NCI-H187 (cell line): ENCODE results near the gene SH3RF3.

Source experiments
- DNase-seq, 2 experiments: peaks; one replicate each; lab custom pipeline; 2025; lab: John Stamatoyannopoulos, UW

SH3RF3 gene

GRCh38 chr2:109139865-109140396, 10.9 kb downstream of the SH3RF3 start:
- DNase-seq, result no peak

GRCh38 chr2:109141006-109141600, 12.1 kb downstream of the SH3RF3 start:
- DNase-seq, result no peak

DNA sequence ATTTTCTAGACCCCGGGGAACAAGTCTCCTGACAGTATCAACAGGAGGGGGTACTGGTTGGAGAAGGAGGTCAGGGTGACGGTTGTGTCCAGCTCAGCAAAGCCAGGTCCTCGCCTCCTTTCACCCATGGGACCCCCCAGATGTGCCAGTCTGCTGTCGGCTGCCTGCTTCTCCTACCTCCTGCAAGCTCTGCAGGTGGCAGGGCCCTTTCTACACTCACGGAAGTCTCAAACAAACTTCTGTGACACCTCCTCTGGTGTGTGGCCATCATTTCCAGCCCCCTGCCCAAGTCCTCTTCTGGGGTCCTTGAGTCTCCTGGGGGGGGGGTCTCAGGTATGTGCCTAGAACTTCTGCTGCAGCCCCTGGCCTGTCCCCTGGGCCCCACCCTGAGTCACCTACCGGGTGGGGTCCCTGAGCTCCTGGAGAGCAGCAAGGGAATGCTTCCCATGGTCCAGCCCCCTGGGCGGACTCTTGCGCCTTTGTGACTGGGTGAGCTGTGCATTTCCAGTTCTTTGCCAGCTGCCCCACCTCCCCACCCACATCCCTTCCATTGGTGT, 12.8 kb downstream of the SH3RF3 start:
- no peak for DNase-seq

DNA sequence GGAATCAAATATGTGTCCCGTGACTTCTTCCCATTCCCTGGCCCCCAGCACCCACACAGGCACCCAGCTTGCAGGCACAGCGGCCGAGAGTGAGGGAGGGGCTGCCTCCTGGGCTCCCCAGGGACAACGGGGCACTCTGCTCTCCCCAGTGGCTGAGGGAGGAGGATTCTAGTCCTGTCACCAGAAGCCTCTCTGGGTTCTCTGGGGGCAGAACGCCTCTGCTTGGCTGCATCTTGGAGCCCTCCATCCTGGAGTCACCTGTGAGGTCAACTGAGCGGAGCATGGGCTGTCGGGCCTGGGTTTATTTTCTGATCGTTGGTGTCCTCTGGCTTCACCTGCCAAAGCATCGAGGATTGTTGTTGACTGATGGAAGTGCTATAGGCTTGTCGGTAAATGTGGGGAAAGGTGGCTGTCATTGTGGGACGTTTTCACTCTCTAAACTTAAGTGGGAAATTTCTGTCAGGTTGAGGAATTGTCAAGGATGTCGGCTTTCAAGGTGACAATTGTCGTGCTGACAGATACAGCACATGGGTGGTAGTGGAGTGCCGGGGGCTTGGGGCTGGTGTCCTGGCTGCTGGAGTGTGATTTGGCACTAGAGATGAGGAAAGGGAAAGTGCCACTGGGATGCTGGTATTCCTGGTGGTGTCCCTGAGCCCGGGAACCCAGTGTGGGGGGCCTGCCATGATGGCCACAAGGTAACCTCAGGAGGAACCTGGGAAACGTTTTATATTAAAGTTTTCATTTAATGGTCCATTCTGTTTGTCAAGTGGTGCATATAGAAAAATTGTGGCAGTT, 13.6 kb downstream of the SH3RF3 start:
- no peak for DNase-seq

- DNase-seq, result no peak
Observed at GRCh38 chr2:109143214-109144187, 14.5 kb downstream of the SH3RF3 start.

GRCh38 chr2:109144271-109144670, 15.3 kb downstream of the SH3RF3 start:
- no peak for DNase-seq

GRCh38 chr2:109144721-109145120, 15.7 kb downstream of the SH3RF3 start:
- DNase-seq, result no peak

DNA sequence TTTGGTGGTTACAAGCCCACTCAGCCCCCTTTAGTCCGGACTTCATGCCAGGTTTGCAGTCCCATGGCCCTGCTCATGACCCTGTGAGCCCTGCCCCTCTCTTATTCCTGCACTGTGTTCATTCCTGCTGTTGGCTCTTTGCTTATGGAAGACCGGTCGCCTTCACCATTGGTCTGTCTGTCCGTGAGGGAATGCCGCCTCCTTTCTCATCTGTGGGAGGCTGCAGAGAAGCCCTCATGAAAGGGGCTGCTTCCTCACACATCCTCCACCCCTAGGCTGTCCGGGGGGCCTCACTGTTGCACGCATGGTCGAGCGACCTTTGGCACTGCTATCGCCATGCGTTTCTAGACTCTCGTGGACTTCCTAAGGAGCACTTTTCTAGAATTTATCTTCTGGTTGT, 16.3 kb downstream of the SH3RF3 start:
- DNase-seq, result no peak

DNA sequence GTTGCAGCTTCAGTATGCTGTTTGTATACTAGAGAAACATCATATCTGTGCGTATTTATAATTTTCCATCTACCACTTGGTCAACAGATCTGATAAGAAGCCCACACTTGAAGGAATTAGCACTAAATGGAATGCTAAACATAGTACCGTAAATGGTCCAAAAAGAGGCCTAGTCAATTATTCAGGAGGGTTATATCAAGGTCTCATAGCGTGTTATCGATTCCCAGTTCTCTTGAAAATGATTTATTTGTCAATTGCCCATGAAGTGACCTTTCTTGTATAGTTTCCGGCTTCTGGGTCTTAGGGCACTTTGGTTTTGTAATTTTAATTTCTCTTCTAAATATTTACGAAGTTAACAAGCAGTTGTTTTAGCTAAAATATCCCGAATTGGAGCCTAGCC, 18.4 kb downstream of the SH3RF3 start:
- DNase-seq, result no peak

DNA sequence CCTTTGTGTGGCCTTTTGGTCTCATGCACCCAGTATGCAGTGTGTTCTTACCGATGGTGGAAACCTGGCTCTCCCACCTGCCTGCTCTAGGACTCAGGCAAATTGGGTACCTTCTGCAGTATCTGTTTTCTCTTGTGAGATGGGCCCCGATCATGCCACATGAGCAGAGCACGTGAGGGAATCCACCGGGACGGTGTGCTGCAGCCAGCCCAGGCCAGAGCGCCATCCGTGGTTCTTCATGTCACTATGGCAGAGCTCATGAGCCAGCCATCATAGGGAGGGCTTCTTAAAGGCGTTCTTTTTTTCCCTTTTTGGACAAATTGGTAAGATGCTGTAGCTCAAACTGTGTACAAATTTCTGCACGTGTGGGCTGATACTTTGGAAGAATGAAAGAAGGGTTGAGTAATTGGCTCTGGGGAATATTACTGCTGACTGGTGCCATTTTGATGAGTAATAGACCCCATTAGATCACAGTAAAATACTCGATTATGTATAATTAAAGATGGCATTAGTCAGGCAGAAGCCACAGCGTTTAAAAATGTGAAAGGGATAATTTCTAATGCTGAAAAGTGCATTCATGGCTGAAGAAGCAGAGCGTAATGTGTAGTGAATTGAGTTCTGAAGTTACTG, 19.2 kb downstream of the SH3RF3 start:
- DNase-seq, result no peak

DNA sequence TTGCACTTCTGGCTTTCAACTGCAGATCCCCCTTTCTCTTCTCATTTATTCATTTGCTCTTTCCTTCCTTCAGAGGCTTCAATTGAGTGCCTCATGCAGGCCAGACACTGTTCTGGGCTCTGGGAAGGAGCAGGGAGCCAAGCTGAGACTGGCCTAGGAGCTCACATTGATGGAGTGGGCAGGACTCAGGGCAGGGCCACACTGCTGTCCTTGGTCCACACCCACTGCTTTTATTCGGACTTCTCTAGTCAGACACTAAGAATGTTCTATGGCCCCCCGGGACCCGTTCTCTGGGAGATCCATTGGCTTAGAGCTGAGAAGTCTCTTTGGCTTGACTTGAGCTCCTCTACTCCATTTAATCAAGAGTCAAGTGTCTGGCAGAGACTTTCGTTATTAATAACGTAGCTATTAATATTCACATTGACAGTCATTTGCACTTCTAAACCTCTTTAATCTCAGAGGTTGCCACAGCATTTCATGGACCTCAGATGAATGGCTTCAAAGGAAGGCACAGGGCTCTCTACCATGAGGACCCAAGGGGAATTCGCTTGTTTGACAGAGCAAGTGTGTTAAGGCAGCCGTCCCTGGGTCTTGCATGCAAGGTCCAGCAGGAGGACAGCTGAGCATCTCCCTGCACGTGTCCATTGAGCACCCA, 20.1 kb downstream of the SH3RF3 start:
- no peak for DNase-seq

DNA sequence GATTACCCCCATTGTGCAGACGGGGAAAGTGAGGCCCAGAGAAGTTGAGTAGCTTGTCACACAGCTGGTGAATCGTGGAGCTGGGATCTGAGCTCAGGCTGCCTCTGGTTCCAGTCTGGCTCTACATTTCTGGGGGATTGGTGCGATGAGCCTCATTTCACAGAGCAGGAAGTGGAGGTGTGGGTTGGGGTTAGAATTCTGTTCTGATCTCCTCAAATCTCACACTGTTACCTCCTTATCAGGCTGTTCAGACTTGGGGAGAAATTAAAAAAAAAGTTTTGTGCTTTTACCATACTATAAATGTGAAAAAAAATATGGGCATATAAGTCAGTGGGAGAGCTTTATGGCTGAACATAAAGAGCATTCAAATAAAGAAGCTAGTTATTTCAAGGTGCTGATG, 21.6 kb downstream of the SH3RF3 start:
- DNase-seq, result no peak

DNA sequence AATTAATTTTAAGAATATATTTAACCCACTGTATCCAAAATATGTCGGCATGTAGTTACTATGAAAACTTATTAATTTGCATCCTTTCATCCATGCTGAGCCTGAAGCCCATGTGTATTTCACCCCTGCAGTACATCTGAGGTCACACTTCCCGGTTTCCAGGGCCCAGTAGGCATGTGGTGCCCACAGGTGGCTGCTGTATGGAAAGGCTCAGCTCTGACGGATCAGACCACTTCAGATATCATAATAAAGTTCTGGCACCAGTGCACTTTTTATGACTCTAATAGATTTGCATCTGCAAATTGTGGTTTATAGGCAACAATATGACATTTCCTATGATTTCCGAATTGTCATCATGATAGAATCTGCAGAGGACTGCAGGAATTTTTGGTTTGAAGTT, 22.5 kb downstream of the SH3RF3 start:
- DNase-seq, result no peak

GRCh38 chr2:109153005-109153784, 24.2 kb downstream of the SH3RF3 start:
- no peak for DNase-seq

- DNase-seq, result no peak
Observed at GRCh38 chr2:109153807-109154206, 24.8 kb downstream of the SH3RF3 start.

GRCh38 chr2:109154226-109154625, 25.2 kb downstream of the SH3RF3 start:
- no peak for DNase-seq

DNA sequence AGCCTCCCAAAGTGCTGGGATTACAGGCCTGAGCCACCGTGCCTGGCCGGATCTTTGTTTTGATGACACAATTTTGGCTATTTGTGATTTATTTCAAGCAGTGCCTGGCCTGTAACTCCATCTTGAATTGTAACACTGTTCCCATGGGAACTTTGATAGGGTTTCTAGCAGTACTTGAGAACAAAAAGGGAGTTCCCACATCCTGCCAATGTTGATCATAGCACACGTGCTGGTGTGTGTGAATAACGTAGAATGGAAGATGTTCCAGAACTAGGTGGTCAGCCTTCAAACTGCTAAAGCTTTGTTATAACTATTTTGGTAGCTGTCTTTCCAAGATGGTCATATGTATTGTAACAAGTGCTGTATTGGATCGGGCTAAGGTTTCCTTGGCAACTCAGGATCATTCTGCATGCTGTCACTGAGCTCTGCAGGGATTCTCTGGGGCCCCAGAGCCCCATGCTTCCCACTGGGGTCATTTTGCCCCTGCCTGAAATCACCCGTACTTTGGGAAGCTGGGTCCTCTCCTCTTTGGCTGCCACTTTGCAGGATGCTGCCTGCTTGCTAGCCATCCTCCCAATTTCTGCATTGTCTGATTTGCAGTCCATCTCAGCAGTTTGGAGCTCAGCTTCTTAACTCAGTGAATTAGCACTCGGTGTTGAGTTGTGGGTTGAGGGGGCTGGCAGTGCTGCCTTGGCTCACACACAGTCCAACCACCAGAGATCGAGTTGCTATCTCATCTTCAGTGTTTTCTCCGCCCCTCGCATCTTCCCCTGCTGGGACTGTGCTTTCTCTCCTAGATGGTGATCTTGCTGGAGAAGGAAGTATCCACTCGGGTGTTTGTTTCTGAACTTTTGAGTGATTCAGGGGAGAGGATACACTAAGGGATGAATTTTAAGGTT, 26.8 kb downstream of the SH3RF3 start:
- DNase-seq, result no peak

DNA sequence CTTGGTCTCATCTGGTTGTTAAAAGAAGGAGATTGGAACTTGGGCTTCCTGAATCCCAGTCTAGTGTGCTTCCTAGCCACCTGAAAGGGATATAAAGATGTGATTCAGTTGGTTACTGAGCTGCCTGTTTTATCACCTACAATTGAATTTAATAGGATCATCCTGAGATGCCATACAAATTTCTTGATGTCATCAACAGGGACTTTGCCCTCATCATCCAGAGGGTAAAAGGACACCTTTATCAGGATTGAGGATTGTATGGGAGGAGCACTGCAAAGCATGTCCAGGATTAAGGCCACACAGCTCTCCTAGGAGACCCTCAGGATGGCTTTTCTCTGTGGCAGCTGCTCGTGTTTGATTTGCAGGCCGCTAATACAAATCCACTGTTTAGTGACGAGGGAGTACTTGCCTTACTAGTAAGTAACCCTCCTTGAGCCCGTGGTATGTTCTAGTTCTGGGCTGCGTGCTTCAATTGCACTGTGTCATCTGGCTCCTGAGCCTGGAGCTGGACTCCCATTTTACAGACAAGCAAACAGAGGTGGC, 28.6 kb downstream of the SH3RF3 start:
- no peak for DNase-seq

- no peak for DNase-seq
Observed at GRCh38 chr2:109158237-109158636, 29.2 kb downstream of the SH3RF3 start.
